Measurements from ENCODE around the gene FRY. TPM values are rescaled to one million over a fixed set of nuclear protein-coding genes. Genes with fewer than 3 reads are reported as not detected.

The FRY gene
- total RNA-seq, 1 experiment from 2014 or later, result 1.3 TPM

DNA sequence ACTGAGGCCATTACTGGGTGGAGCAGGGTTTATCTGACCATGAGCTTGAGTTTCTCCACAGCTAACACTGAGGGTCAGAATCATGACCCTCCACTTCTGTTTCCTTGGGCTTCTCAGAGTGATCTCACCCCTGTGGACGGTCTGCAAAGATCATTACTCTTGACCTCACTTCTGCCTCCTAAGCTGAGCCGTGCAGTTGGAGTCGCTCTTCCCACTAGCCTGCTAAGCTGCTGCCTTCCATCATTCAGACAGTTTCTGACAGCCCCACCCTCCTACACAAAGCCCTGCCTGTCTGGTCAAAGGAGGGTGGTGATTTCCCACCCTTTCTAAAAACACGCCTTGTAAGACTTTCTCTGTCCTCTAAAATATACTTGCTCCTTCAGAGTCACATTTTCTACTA lies 9.3 kb upstream of the FRY start:
- Histone ChIP-seq H2AFZ (ENCODE audit: low read length) (no peak overlapping the region), H3K36me3 (ENCODE audit: low read depth, low read length) (no peaks in the 10 kb centered on the region), H3K9me3 (ENCODE audit: low read length) (no peaks in the 10 kb centered on the region), H3K79me2 (ENCODE audit: low read length) (no peaks in the 10 kb centered on the region), H3K4me3 (ENCODE audit: low read length) (no peak overlapping the region), H4K20me1 (ENCODE audit: low read length) (no peaks in the 10 kb centered on the region), H3K27ac (ENCODE audit: low read length) (no peak overlapping the region), H3K27me3 (ENCODE audit: low read length) (no peaks in the 10 kb centered on the region), H3K4me2 (ENCODE audit: low read length) (no peak overlapping the region), H3K4me1 (ENCODE audit: insufficient read depth, low read length) (no peaks in the 10 kb centered on the region), H3K9me2 (replicated peaks; ENCODE audit: low read length) (no peaks in the 10 kb centered on the region), H3F3A (ENCODE audit: low read length, unreplicated experiment) (no peaks in the 10 kb centered on the region), H3K9ac (ENCODE audit: low read length) (no peak overlapping the region)
- ChIA-PET CTCF (no interaction called here), POLR2A (ENCODE audit: unreplicated experiment) (no interaction called here)
- ATAC-seq (no peak), DNase-seq (no peak)
- BruUV-seq (replicated peaks), result no TSS peak
- TF ChIP-seq, protein P1, sequence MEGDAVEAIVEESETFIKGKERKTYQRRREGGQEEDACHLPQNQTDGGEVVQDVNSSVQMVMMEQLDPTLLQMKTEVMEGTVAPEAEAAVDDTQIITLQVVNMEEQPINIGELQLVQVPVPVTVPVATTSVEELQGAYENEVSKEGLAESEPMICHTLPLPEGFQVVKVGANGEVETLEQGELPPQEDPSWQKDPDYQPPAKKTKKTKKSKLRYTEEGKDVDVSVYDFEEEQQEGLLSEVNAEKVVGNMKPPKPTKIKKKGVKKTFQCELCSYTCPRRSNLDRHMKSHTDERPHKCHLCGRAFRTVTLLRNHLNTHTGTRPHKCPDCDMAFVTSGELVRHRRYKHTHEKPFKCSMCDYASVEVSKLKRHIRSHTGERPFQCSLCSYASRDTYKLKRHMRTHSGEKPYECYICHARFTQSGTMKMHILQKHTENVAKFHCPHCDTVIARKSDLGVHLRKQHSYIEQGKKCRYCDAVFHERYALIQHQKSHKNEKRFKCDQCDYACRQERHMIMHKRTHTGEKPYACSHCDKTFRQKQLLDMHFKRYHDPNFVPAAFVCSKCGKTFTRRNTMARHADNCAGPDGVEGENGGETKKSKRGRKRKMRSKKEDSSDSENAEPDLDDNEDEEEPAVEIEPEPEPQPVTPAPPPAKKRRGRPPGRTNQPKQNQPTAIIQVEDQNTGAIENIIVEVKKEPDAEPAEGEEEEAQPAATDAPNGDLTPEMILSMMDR (conservative IDR thresholded peaks at IDR 0.05; ENCODE audit: low read depth, low read length), result no peak
- TF ChIP-seq EZH2phosphoT487 (IDR thresholded peaks at IDR 0.05; ENCODE audit: borderline replicate concordance, low read length) (no peak), EZH2 (IDR thresholded peaks at IDR 0.05; ENCODE audit: low read length, unreplicated experiment) (no peak)
- intact Hi-C loops (cut with micrococcal nuclease), result no loop called here

- Histone ChIP-seq H3K36me3 (ENCODE audit: low read depth, low read length) (no peaks in the 10 kb centered on the region), H3K27ac (ENCODE audit: low read length) (no peak overlapping the region), H2AFZ (ENCODE audit: low read length) (no peak overlapping the region), H3K4me2 (ENCODE audit: low read length) (no peak overlapping the region), H4K20me1 (ENCODE audit: low read length) (no peaks in the 10 kb centered on the region), H3K9ac (ENCODE audit: low read length) (no peak overlapping the region), H3K9me2 (replicated peaks; ENCODE audit: low read length) (no peaks in the 10 kb centered on the region), H3K9me3 (ENCODE audit: low read length) (no peaks in the 10 kb centered on the region), H3K79me2 (ENCODE audit: low read length) (no peaks in the 10 kb centered on the region), H3K4me1 (ENCODE audit: insufficient read depth, low read length) (no peaks in the 10 kb centered on the region), H3K4me3 (ENCODE audit: low read length) (no peak overlapping the region), H3F3A (ENCODE audit: low read length, unreplicated experiment) (no peaks in the 10 kb centered on the region), H3K27me3 (ENCODE audit: low read length) (no peaks in the 10 kb centered on the region)
- no TSS peak for BruUV-seq (replicated peaks)
- ATAC-seq, result no peak
- intact Hi-C loops (cut with micrococcal nuclease), result no loop called here
- TF ChIP-seq EZH2phosphoT487 (IDR thresholded peaks at IDR 0.05; ENCODE audit: borderline replicate concordance, low read length), result no peak
- TF ChIP-seq EZH2 (IDR thresholded peaks at IDR 0.05; ENCODE audit: low read length, unreplicated experiment), result no peak
- TF ChIP-seq, protein P1 (conservative IDR thresholded peaks at IDR 0.05; ENCODE audit: low read depth, low read length), result no peak
- ChIA-PET CTCF (no interaction called here), POLR2A (ENCODE audit: unreplicated experiment) (no interaction called here)
- no peak for DNase-seq
These were observed 8.5 kb upstream of the FRY start for GRCh38 chr13:32023096-32023495.

DNA sequence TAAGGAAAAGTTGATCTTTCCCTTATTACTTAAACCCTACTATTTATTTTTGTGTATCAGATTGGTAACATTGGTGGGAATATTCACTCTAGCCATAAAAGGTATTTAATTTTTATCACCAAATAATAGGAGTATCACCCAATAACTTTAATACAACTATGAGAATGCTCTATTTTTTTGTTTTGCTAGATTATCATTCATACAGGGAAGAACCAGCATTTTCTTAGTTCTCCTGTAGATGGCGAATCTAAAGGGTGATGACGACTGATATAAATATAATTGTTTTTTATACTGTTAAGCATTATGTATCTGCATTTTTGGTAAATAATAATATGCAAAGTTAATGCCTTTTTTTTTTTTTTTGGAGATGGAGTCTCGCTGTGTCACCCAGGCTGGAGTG lies 7.9 kb upstream of the FRY start:
- Histone ChIP-seq H3K4me3 (ENCODE audit: low read length) (no peak overlapping the region), H3K9me2 (replicated peaks; ENCODE audit: low read length) (no peaks in the 10 kb centered on the region), H3K36me3 (ENCODE audit: low read depth, low read length) (no peaks in the 10 kb centered on the region), H4K20me1 (ENCODE audit: low read length) (no peaks in the 10 kb centered on the region), H3K27me3 (ENCODE audit: low read length) (no peaks in the 10 kb centered on the region), H3K4me2 (ENCODE audit: low read length) (no peak overlapping the region), H3K27ac (ENCODE audit: low read length) (no peak overlapping the region), H3K9me3 (ENCODE audit: low read length) (no peaks in the 10 kb centered on the region), H3K79me2 (ENCODE audit: low read length) (no peaks in the 10 kb centered on the region), H3K9ac (ENCODE audit: low read length) (no peak overlapping the region), H2AFZ (ENCODE audit: low read length) (no peak overlapping the region), H3F3A (ENCODE audit: low read length, unreplicated experiment) (no peaks in the 10 kb centered on the region), H3K4me1 (ENCODE audit: insufficient read depth, low read length) (no peaks in the 10 kb centered on the region)
- ChIA-PET POLR2A (ENCODE audit: unreplicated experiment) (no interaction called here), CTCF (no interaction called here)
- TF ChIP-seq EZH2 (IDR thresholded peaks at IDR 0.05; ENCODE audit: low read length, unreplicated experiment), result no peak
- TF ChIP-seq, protein P1 (conservative IDR thresholded peaks at IDR 0.05; ENCODE audit: low read depth, low read length), result peak; percentile 37
- peak; percentile 22 for DNase-seq
- ATAC-seq, result no peak
- BruUV-seq (replicated peaks), result no TSS peak
- intact Hi-C loops (cut with micrococcal nuclease), result no loop called here

All from PC-3 (cell line).